SIG-M5 (cell line): ENCODE measurements around the gene MTRF1.

Experiments
- DNase-seq: peaks from one replicate; lab custom pipeline; 2025; lab: John Stamatoyannopoulos, UW

MTRF1 gene

GRCh38 chr13:41263261-41263971, at the start of gene MTRF1:
Gene MTRF1 (minus strand): TSS chr13:41263576. CDS start chr13:41260907, 2,669 bp downstream.
- DNase-seq, result peak; percentile 35

GRCh38 chr13:41313117-41313516, 49.7 kb upstream of the MTRF1 start:
- no peak for DNase-seq

GRCh38 chr13:41312176-41312500, 48.8 kb upstream of the MTRF1 start:
- DNase-seq, result no peak

- no peak for DNase-seq
Measured at GRCh38 chr13:41311406-41312175, 48.2 kb upstream of the MTRF1 start.

GRCh38 chr13:41310963-41311405, 47.6 kb upstream of the MTRF1 start, which contains the start of gene NAA16:
Gene NAA16 (plus strand): TSS chr13:41311267. CDS start chr13:41311529, 262 bp downstream.
- peak; percentile 40 for DNase-seq

GRCh38 chr13:41307884-41308640, 44.7 kb upstream of the MTRF1 start:
- no peak for DNase-seq

- no peak for DNase-seq
Measured at GRCh38 chr13:41306271-41307145, 43.1 kb upstream of the MTRF1 start.

- no peak for DNase-seq
Measured at GRCh38 chr13:41304551-41304950, 41.2 kb upstream of the MTRF1 start.

- no peak for DNase-seq
Measured at GRCh38 chr13:41302743-41303142, 39.4 kb upstream of the MTRF1 start.

GRCh38 chr13:41299316-41300094, 36.1 kb upstream of the MTRF1 start:
- DNase-seq, result no peak

- no peak for DNase-seq
Measured at GRCh38 chr13:41296879-41297646, 33.7 kb upstream of the MTRF1 start.

GRCh38 chr13:41295973-41296372, 32.6 kb upstream of the MTRF1 start:
- no peak for DNase-seq

- no peak for DNase-seq
Measured at GRCh38 chr13:41294914-41295313, 31.5 kb upstream of the MTRF1 start.

GRCh38 chr13:41293272-41293671, 29.9 kb upstream of the MTRF1 start:
- no peak for DNase-seq

- DNase-seq, result no peak
Measured at GRCh38 chr13:41291246-41291645, 27.9 kb upstream of the MTRF1 start.

- DNase-seq, result peak; percentile 32
Measured at GRCh38 chr13:41289463-41289881, 26.1 kb upstream of the MTRF1 start.

- DNase-seq, result no peak
Measured at GRCh38 chr13:41286370-41286769, 23.0 kb upstream of the MTRF1 start.

GRCh38 chr13:41284512-41285288, 21.3 kb upstream of the MTRF1 start:
- DNase-seq, result no peak

GRCh38 chr13:41282129-41282571, 18.8 kb upstream of the MTRF1 start:
- DNase-seq, result peak; percentile 21
